ENCODE results near the gene TAC4. TPM values are rescaled to one million over a fixed set of nuclear protein-coding genes. Genes with fewer than 3 reads are reported as not detected.

TAC4 gene
- total and polyA plus RNA-seq, 10 of the 15 experiments (the other 5 are each of a cell fraction or from before 2014, with no cell fraction given): not detected

DNA sequence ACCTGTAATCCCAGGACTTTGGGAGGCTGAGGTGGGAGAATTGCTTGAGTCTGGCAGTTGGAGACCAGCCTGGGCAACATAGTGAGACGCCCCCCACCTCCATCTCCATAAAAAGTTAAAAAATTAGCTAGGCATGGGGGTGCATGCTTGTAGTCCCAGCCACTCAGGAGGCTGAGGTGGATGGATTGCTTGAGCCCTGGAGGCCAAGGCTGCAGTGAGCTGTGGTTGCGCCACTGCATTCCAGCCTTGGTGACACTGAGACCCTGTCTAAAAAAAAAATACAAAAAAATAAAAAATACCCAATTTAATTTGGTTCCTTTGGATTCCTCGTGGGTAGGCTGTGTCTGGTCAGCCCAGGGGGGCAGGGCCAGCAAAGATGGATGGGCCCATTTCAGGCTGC lies 26.1 kb upstream of the TAC4 start (continued):
- TF ChIP-seq IRF5 (IDR thresholded peaks at IDR 0.05; ENCODE audit: borderline replicate concordance): no peak

DNA sequence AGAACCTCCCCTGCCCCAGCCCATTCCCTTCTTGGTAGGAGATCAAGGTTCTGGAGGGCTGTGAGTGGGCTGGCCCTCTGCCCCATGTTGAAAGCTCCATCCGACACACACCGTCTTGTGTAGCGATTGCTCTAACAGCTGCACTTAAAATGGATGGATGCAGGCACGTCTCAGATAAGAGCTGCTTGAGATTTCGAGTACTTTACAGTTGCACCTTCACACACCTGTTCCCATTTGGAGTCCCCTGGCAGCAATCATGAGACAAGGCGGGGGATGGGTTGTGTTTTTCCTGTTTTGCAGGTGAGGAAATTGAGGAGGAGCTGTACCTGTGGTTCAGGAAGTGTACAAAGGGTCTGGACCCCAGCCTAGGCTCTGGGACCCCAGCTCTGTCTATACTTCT lies 25.6 kb upstream of the TAC4 start:
- Histone ChIP-seq H3K4me1 (ENCODE audit: control insufficient read depth, insufficient read depth, low read length) (no peaks in the 10 kb centered on the region), H3K79me2 (ENCODE audit: control insufficient read depth, insufficient read depth, low read length) (no peaks in the 10 kb centered on the region), H3K9ac (ENCODE audit: control insufficient read depth, insufficient read depth, low read length) (no peak overlapping the region), H3K9me3 (replicated peaks; ENCODE audit: control insufficient read depth, insufficient read depth, low read length) (no peaks in the 10 kb centered on the region), H3K4me2 (ENCODE audit: control insufficient read depth, insufficient read depth) (no peak overlapping the region), H3K4me3 (no peak overlapping the region), H3K36me3 (ENCODE audit: control insufficient read depth in 2 of 2, insufficient read depth in 2 of 2, low read length in 1 of 2) (no peaks in the 10 kb centered on the region), H3K27me3 (replicated peaks in 1 of 2; ENCODE audit: control insufficient read depth in 2 of 2, insufficient read depth in 2 of 2, low read length in 1 of 2) (no peaks in the 10 kb centered on the region), H4K20me1 (ENCODE audit: control insufficient read depth, insufficient read depth) (no peaks in the 10 kb centered on the region), H3K27ac (ENCODE audit: control insufficient read depth, insufficient read depth) (no peak overlapping the region), H2AFZ (ENCODE audit: control insufficient read depth, low read depth, low read length) (no peak overlapping the region)
- TF ChIP-seq SPI1 (IDR thresholded peaks at IDR 0.05; ENCODE audit: borderline replicate concordance, insufficient read depth, low read depth, low read length): no peak
- TF ChIP-seq PML (IDR thresholded peaks at IDR 0.05; ENCODE audit: low read length): no peak
- TF ChIP-seq, protein P1, sequence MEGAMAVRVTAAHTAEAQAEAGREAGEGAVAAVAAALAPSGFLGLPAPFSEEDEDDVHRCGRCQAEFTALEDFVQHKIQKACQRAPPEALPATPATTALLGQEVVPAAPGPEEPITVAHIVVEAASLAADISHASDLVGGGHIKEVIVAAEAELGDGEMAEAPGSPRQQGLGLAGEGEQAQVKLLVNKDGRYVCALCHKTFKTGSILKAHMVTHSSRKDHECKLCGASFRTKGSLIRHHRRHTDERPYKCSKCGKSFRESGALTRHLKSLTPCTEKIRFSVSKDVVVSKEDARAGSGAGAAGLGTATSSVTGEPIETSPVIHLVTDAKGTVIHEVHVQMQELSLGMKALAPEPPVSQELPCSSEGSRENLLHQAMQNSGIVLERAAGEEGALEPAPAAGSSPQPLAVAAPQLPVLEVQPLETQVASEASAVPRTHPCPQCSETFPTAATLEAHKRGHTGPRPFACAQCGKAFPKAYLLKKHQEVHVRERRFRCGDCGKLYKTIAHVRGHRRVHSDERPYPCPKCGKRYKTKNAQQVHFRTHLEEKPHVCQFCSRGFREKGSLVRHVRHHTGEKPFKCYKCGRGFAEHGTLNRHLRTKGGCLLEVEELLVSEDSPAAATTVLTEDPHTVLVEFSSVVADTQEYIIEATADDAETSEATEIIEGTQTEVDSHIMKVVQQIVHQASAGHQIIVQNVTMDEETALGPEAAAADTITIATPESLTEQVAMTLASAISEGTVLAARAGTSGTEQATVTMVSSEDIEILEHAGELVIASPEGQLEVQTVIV (IDR thresholded peaks at IDR 0.05; ENCODE audit: borderline replicate concordance, partially characterized antibody): no peak
- TF ChIP-seq CBX3 (IDR thresholded peaks at IDR 0.05; ENCODE audit: borderline replicate concordance, low read depth): no peak
- DNase-seq (ENCODE audit: low read depth, low spot score) (no peak), FAIRE-seq (no peak), ATAC-seq (no peak)
- ChIA-PET CTCF (no interaction called here), SMC1A (ENCODE audit: uncharacterized antibody, unreplicated experiment) (interaction anchor here (1.9 kb wide), 1 partner anchor 123 kb away, joined by 4 read pairs; no protein-coding TSS in a partner anchor), RAD21 (ENCODE audit: unreplicated experiment) (no interaction called here), POLR2A (no interaction called here)
- in situ Hi-C loops (cut with MboI) (no loop called here), intact Hi-C loops (cut with micrococcal nuclease; ENCODE audit: unreplicated experiment) (no loop called here)
- 19% methylated on average over 6 of the region's 6 CpGs for WGBS (ENCODE audit: insufficient coverage, insufficient replicate concordance, low lambda C conversion rate, missing lambda C conversion rate)
- BruUV-seq (replicated peaks): no TSS peak
